Liver (tissue), 9 donors: ENCODE measurements around the gene SKI. TPM values are rescaled to one million over a fixed set of nuclear protein-coding genes. Genes with fewer than 3 reads are reported as not detected.

Experiments
- DNase-seq: peaks from one replicate; pipeline ENCODE4 v3.0.0-alpha.2; 2017; ENCODE audit warnings: low spot score
- H3K27ac ChIP-seq, 2 donors: one replicate each; pipeline ENCODE4 v1.7.0; 2013; ENCODE audit warnings: inconsistent platforms in 2 of 2, low read length in 2 of 2, control low read depth in 1 of 2, low read depth in 1 of 2, mild to moderate bottlenecking in 1 of 2
- H3K27me3 ChIP-seq, 4 donors: one replicate each; pipeline versions ENCODE4 v1.6.1 to v1.7.0; 2013; ENCODE audit warnings: low read length in 3 of 4, inconsistent platforms in 1 of 4, mild to moderate bottlenecking in 1 of 4, moderate library complexity in 1 of 4; ENCODE audit not compliant: control insufficient read depth in 4 of 4, insufficient read depth in 4 of 4
- H3K36me3 ChIP-seq, 4 donors: one replicate each; pipeline versions ENCODE4 v1.6.1 to v1.7.0; 2013; ENCODE audit warnings: low read length in 3 of 4, mild to moderate bottlenecking in 3 of 4, low read depth in 1 of 4, moderate library complexity in 1 of 4; ENCODE audit not compliant: control insufficient read depth in 4 of 4, insufficient read depth in 3 of 4
- H3K4me1 ChIP-seq, 4 donors: one replicate each; pipeline versions ENCODE4 v1.6.1 to v1.7.0; 2013; ENCODE audit warnings: low read length in 3 of 4, mild to moderate bottlenecking in 3 of 4, moderate library complexity in 1 of 4; ENCODE audit not compliant: control insufficient read depth in 4 of 4, insufficient read depth in 4 of 4
- H3K4me3 ChIP-seq, 3 donors: one replicate each; pipeline versions ENCODE4 v1.6.1 to v1.7.0; 2013; ENCODE audit warnings: low read length in 3 of 3, control low read depth in 1 of 3, low read depth in 1 of 3, mild to moderate bottlenecking in 1 of 3
- H3K9ac ChIP-seq, 2 donors: one replicate each; pipeline ENCODE4 v1.7.0; 2013; ENCODE audit warnings: low read length in 2 of 2, mild to moderate bottlenecking in 2 of 2, moderate library complexity in 2 of 2, control low read depth in 1 of 2, low read depth in 1 of 2
- H3K9me3 ChIP-seq, 4 donors: one replicate each; pipeline versions ENCODE4 v1.6.1 to v1.7.0; 2013; ENCODE audit warnings: low read length in 3 of 4; ENCODE audit not compliant: control insufficient read depth in 4 of 4
- NR2F2 ChIP-seq: IDR thresholded peaks from 2 replicates; pipeline ENCODE4 v1.6.1; 2016; ENCODE audit warnings: antibody characterized with exemption
- RAD21 ChIP-seq, 2 donors: IDR thresholded peaks; 2 replicates each; pipeline ENCODE4 v1.6.1; 2016; ENCODE audit warnings: antibody characterized with exemption in 2 of 2, mild to moderate bottlenecking in 2 of 2
- RXRA ChIP-seq, 2 donors: IDR thresholded peaks; 2 replicates each; pipeline ENCODE4 v1.6.1; 2017 to 2018; ENCODE audit warnings: antibody characterized with exemption in 2 of 2, mild to moderate bottlenecking in 1 of 2
- SP1 ChIP-seq: IDR thresholded peaks from 2 replicates; pipeline ENCODE4 v1.6.1; 2018; ENCODE audit warnings: antibody characterized with exemption, mild to moderate bottlenecking
- WGBS: extraction: QIAGEN DNeasy Blood & Tissue Kit; methylation state at CpG from one replicate; pipeline ENCODE4 v1.1.7; 2013; 5-methylcytosine and 5-hydroxymethylcytosine counted together
- polyA plus RNA-seq, 2 donors: library from polyadenylated mRNA; stranded (reverse) in 1 of 2; unstranded in 1 of 2; fragments of 200-250 nt in 1 of 2; fragments of >200 nt in 1 of 2; fragmentation: Nextera tagmentation in 1 of 2; extraction: Ambion mirVana in 1 of 2; gene quantifications; one replicate each; pipeline versions ENCODE4 v1.2.1 to v1.2.3, GENCODE V29; 2013 to 2015
- total RNA-seq, 2 donors: library from RNA; depleted of rRNA; stranded (reverse); fragments of >200 nt; gene quantifications; one replicate each; pipeline ENCODE4 v1.2.3, GENCODE V29; 2014
- TF ChIP-seq, protein P1 (sequence below): IDR thresholded peaks from 2 replicates; pipeline ENCODE4 v1.6.1; 2016; ENCODE audit warnings: antibody characterized with exemption, mild to moderate bottlenecking
- donor health status: healthy.
- donor health status: healthy.
- donor health status: healthy.
- donor health status: healthy.
- donor health status: healthy.

Gene SKI
- total and polyA plus RNA-seq, 4 donors: 3.2 to 21.3 (median 19.5) TPM

DNA sequence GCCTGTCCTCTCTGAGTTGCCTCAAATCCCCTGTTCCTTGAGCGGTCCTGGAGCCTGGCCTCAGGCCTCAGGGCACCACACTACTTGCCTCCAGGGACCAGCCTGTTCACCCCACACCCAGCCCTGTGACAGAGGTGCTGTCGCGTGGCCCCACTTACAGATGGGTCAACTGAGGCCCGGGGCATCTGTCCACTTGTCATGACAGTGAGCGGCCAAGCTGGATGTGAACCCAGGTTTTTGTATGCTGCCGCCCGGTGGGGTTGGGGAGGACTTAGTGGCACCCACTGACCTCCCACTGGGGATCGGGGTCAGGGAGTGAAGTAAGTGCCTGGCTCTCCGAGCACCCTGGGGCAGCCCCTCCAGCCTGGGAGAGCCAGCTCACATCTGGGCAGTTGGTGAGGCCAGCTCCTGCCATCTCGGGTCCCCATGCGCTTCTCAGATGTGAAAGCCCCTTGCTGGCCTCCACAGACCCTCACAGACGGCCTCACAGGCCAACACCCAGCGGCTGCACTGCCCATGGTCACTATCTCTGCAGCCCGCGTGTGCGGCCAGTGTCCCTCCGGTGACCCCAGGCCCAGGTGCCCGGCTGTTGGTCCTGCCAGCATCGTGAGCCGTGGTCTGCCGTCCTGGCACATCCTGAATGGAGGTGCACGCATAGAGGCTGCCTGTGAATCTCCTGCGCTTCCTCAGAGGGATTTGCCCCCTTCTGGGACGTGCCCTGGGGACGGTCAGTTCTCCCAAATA, 24.3 kb upstream of the SKI start (continued):
- TF ChIP-seq RXRA (IDR thresholded peaks at IDR 0.05) (no peak), NR2F2 (no peak)

DNA sequence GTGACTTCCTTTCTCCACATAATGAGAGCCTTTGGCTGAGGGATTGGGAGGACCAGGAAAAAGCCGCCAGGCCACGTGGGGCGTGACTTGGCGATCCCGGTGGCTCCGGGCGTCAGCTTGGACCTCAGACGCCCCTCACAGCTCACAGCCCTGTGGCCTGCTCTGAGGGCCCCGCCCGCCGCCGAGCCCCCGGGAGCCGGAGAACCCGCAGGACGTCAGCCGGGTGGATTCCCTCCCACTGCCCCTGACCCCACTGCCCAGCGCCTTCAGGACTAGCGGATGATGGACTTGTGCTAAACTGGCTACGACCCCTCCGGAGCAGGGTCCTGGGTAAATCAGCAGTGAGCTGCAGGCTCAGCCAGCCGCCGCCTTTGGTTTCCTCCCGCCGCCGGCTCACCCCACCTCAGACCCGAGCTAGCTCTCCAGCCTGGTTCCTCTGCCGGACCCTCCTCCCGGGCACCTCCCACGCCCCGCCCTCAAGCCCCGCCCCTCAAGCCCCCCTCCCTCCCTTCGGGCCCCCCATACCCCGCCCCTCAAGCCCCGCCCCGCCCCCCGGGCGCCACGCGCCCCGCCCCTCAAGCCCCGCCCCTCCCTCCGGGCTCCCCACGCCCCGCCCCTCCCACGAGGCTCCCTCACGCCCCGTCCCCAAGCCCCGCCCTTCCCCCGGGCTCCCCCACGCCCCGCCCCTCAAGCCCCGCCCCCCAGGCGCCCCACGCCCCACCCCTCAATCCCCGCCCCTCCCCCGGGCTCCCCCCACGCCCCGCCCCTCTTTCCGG, 23.5 kb upstream of the SKI start:
- no peak overlapping the region for H3K9ac ChIP-seq
- 5% methylated on average over 58 of the region's 60 CpGs for whole genome bisulfite sequencing
- TF ChIP-seq NR2F2 (no peak), RAD21 (IDR thresholded peaks at IDR 0.05) (peak in 1 of 2 donors; percentile 3)
- TF ChIP-seq, protein P1, sequence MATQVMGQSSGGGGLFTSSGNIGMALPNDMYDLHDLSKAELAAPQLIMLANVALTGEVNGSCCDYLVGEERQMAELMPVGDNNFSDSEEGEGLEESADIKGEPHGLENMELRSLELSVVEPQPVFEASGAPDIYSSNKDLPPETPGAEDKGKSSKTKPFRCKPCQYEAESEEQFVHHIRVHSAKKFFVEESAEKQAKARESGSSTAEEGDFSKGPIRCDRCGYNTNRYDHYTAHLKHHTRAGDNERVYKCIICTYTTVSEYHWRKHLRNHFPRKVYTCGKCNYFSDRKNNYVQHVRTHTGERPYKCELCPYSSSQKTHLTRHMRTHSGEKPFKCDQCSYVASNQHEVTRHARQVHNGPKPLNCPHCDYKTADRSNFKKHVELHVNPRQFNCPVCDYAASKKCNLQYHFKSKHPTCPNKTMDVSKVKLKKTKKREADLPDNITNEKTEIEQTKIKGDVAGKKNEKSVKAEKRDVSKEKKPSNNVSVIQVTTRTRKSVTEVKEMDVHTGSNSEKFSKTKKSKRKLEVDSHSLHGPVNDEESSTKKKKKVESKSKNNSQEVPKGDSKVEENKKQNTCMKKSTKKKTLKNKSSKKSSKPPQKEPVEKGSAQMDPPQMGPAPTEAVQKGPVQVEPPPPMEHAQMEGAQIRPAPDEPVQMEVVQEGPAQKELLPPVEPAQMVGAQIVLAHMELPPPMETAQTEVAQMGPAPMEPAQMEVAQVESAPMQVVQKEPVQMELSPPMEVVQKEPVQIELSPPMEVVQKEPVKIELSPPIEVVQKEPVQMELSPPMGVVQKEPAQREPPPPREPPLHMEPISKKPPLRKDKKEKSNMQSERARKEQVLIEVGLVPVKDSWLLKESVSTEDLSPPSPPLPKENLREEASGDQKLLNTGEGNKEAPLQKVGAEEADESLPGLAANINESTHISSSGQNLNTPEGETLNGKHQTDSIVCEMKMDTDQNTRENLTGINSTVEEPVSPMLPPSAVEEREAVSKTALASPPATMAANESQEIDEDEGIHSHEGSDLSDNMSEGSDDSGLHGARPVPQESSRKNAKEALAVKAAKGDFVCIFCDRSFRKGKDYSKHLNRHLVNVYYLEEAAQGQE: peak; percentile 53
- peak overlapping the region in 2 of 3 donors; percentile 49 to 53 for H3K4me3 ChIP-seq
- H3K9me3 ChIP-seq: no peaks in the 10 kb centered on the region
- H3K4me1 ChIP-seq: peaks cover 21 to 50% (median 36%) of the 10 kb centered on the region in 4 donors
- H3K36me3 ChIP-seq: no peaks in the 10 kb centered on the region
- no peaks in the 10 kb centered on the region for H3K27me3 ChIP-seq
- peak overlapping the region; percentile 68 for H3K27ac ChIP-seq
- no peak for DNase-seq

DNA sequence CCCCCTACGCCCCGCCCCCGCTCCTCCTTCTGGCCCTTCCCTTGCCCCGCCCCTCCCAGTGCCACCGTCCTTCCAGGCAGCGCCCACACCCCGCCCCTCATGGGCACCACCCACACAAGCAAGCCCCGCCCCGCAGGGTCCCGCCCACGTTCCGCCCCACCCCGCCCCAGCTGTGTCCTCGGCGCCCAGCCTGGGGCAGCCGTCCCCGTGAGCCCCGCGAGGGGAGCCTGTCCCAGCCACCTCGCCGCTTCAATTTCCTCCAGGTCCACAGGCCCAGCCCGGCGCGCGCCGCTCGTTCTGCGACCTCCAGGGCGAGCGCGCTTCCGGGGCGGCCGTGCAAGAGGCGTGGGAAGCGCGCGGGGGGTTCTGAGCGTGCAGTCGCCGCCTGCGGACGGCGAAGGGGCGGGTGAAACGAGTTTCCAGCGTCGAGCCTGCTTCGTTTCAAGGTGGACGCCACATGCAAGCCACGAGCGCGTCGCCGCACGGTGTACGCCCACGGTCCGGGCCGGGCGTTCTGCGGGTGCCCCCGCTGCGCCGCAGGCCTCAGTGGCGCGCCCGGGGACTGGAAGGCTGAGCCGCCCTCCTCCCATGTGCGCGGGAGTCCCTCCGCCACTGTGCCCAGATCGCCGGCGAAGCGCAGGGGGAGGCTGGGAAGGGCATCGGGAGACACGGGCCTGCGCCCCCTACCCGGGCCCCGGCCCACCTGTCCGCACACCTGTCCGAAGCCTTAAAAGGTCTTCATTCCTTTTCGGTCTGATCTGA, 22.7 kb upstream of the SKI start:
- Histone ChIP-seq H3K4me3 (peak overlapping the region in 2 of 3 donors; percentile 17 to 53), H3K9me3 (no peaks in the 10 kb centered on the region), H3K27me3 (no peaks in the 10 kb centered on the region), H3K27ac (peak overlapping the region; percentile 49 to 80), H3K4me1 (peaks cover 21 to 50% (median 36%) of the 10 kb centered on the region in 4 donors), H3K9ac (no peak overlapping the region), H3K36me3 (no peaks in the 10 kb centered on the region)
- DNase-seq: peak; percentile 99
- TF ChIP-seq SP1 (peak; percentile 37), RAD21 (IDR thresholded peaks at IDR 0.05) (peak in 1 of 2 donors; percentile 42)
- TF ChIP-seq, protein P1: no peak
- 15% methylated on average over 84 of the region's 84 CpGs for WGBS
